Islet precursor cell (in vitro differentiated cells): ENCODE data around the gene PPIH.
A peak's percentile ranks its signal among the peaks of the same experiment; 100 is the strongest.
"Not testable (repeated sequence)": the region's sequence is repeated elsewhere in the genome, so short reads cannot be mapped to it uniquely, and the experiment has no call there.

Source experiments
- DNase-seq: peaks from one replicate; pipeline ENCODE4 v3.0.0-alpha.2; 2018

The PPIH gene

DNA sequence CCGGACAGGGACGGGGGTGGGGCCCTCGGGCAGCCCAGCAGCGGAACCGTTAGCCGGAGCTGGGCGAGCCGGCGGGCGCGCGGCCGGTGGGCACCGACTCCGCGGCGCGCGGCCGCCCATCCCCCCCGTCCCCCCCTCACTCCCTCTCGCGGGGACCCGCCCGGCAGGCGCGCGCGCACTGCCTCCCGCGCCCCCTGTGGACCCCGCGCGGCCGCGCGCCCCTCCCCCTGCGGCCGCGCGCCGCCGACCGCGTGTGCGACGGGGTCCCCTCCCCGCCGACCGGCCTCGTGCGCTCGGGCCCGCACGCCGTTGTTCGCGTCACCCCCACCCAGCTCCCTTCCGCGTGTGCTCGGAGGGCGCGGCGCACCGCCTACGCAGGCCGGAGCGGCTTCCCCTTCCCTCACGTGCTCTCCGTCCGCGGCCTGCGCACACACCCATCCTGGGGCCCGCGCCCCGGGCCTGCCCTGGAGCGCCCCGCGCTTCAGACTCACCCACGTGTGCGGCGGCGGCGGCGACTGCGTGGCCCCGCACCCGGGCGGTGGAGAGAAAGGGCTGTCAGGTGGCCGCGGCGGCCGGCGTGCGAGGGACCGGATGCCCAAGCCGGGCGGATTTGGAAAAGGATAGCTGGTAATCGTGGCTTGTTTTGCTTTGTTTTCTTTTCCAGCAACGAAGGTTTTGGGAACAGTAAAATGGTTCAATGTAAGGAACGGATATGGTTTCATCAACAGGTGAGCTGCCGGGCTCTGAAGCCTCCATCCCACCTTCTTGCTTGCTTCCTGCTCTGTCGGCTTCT, 24.7 kb downstream of the PPIH start:
- DNase-seq: peak; percentile 57

- no peak for DNase-seq
These were observed 25.9 kb downstream of the PPIH start for GRCh38 chr1:42684139-42684538.

- DNase-seq: no peak
These were observed 28.2 kb downstream of the PPIH start for GRCh38 chr1:42686418-42686817.

- no peak for DNase-seq
These were observed 31.7 kb downstream of the PPIH start for GRCh38 chr1:42689912-42690311.

GRCh38 chr1:42690477-42691156, 32.4 kb downstream of the PPIH start:
- DNase-seq: no peak

DNA sequence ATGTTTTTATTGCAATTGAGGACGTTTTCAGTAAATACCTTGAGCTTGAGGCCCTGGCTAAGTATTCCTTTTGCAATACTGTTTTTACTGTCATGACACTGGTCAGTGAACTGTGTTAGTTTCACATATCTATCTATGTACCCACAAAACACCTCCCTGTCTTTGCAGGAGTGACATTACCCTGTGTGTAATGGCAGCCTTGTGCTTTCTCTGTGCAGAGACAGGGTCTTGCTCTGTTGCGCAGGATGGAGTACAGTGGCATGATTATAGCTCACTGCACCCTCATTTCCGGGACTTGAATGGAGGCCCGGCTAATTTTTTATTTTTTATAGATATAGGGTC, 32.9 kb downstream of the PPIH start:
- DNase-seq: no peak

DNA sequence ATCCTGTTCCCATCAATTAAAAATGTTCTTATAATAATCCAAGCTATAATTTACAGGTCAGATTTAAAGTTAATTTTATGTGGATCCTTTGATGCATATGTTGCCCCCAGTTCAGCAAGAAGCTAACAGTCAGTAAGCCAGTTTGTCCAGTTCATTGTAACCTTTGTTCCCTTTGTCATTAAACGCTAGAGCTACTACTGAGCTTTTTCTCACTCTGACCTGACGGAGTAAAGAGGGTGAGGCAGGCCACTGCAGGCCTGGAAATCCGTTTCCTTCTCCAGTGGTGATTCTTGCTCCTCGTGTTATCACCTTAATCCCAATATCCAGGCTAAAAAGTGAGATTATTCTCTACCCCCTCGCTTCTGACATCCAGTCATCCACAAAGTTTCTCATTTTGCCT, 34.2 kb downstream of the PPIH start:
- DNase-seq: no peak

- DNase-seq: no peak
These were observed 34.7 kb downstream of the PPIH start for GRCh38 chr1:42692911-42693310.

DNA sequence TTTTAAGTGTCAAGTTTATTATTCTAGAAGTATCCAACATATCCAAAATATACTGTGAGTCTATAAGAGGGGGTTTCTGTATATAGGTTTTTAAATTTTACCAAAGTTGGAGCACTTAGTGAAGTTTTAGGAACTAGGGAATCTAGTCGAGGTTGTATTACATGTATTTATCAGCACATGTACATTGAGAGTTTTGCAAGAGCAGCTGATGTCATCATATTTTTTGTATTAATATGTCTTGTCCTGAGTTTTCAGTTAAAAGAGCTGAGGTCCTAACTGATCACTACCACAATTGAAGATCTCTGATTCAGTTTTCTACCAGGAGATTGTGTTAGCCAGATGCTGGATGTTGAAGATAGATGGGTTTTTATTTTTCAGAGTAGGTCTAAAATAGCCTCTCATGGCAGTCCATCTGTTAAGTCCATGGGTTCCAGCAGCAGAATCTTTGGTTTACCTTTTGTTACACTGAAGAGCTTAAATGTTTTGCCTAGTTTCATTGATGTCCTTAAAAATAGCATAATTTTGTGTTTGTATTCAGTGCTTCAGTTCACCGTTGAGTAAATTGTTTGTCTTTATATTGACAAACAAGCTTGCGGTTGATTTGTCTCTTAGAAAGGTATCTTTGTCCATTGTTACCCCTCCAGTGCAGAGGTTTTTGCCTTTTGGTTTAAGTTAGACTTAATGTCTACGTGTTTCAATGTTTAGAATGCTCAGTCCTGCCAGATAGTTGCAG, 40.0 kb downstream of the PPIH start:
- DNase-seq: no peak

DNA sequence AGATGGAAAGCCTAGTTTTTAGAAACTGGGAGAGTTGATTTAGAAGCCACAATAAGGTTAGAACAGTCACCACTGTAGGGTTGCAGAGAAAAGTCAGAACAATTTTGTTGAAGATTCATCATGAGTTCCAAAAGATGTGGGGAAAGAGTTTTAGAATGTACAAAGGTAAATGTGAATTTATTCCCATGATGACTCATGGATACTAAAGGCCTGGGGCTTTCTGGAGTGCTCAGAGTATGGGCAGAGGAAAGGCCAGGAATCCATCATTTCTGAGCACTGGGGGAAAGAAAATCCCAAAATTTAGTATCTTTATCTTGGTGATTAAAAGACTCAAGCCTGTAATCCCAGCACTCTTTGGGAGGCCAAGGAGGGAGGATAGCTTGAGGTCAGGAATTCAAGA, 41.8 kb downstream of the PPIH start:
- no peak for DNase-seq

DNA sequence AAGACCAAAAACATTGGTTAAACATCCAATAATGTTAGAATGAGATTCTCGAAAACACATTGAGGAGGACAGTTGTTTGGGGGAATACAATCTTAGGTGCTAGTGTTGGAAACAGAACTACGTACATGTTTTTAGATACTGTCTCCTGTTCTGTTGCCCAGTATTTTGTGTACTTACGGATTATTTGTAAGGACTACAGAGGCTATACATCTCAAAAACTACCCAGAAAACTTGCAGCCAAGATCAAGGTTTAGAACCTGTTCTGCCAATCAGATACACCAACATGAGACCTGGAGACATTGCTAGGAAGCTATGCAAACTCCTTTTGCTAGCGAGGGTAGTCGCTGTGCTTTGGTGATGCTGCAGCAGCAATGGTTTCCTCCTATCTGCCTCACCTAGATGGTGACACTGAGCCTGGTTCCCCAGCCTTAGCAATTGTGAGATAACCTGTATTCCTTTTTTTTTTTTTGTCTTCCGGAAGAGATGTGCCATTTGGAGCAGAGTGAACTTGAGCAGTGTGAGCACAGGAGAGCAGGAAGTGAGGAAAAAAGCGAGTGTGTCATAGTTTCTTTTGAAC, 45.8 kb downstream of the PPIH start:
- DNase-seq: no peak

DNA sequence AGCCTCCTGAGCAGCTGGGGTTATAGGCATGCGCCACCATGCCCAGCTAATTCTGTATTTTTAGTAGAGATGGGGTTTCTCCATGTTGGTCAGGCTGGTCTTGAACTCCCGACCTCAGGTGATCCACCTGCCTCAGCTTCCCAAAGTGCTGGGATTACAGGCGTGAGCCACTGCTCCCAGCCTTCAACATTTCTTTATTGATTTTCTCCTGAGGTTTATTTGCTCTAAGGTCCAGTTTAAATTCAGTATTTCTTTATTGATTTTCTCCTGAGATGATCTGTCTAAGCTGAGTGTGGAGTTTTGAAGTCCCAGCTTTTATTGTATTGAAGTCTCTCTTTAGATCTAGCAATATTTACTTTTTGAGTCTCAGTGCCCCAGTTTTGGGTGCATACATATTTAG, 54.6 kb downstream of the PPIH start:
- DNase-seq: not testable (repeated sequence)

DNA sequence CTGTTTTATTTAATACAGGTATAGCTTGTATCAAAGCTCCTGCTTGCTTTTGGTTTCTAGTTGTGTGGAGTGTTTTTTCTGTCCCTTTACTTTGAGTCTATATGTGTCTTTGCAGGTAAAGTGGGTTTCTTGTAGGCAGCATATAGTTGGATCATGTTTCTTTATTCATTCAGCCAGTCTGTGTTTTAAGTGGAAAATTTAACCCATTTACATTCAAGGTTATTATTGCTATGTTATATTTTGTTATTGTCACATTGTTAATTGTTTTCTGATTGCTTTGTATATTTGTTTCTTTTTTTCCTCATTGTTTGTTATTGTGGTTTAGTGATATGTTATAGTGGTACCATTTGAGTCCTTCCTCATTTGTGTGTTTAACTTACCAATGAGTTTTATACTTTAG, 55.1 kb downstream of the PPIH start:
- DNase-seq: no peak

GRCh38 chr1:42714441-42714840, 56.2 kb downstream of the PPIH start:
- not testable (repeated sequence) for DNase-seq

DNA sequence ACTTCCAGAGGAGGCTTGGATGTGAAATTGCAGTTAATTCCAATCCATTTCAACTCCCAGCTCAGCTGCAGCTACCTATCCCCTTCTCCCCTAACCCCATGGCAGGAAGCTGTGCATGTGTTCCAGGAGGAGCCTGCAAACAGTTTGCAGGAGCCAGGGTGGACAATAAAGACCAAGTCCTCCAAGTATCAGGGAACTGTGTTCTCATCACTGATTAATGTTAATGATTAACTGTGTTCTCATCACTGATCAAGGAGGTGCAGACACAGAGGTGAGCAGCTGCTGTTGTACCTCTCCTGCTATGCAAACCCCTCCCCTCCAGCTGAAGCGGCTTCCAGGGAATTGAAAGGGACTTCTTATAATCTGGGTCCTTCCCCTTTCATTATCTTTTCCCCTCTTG, 62.6 kb downstream of the PPIH start:
- DNase-seq: no peak

DNA sequence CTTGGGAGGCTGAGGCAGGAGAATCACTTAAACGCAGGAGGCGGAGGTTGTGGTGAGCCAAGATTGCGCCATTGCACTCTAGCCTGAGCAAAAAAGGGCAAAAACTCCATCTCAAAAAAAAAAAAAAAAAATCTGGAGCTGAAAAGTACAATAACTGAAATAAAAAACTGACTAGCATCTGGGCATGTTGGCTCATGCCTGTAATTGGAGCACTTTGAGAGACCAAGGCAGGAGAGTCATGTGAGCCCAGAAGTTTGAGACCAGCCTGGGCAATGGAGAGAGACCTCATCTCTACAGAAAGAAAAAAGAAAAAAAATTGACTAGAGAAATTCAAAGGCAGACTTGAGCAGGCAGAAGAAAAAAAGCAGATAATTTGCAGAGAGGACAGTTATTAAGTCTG, 63.7 kb downstream of the PPIH start:
- DNase-seq: no peak

GRCh38 chr1:42722403-42722802, 64.2 kb downstream of the PPIH start:
- DNase-seq: not testable (repeated sequence)

DNA sequence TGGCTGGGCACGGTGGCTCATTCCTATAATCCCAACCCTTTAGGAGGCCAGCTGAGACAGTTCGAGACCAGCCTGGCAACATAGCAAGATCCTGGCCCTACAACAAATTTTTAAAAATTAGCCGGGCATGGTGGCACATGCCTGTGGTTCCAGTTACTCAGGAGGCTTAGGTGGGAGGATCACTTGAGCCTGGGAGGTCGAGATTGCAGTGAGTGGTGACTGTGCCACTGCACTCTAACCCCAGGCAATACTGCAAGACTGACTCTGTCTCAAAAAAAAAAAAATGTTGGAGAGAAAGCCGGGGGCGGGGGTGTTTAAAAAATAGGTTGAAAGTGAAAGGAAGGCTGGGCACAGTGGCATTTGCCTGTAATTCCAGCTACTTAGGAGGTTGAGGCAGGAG, 65.3 kb downstream of the PPIH start:
- no peak for DNase-seq

DNA sequence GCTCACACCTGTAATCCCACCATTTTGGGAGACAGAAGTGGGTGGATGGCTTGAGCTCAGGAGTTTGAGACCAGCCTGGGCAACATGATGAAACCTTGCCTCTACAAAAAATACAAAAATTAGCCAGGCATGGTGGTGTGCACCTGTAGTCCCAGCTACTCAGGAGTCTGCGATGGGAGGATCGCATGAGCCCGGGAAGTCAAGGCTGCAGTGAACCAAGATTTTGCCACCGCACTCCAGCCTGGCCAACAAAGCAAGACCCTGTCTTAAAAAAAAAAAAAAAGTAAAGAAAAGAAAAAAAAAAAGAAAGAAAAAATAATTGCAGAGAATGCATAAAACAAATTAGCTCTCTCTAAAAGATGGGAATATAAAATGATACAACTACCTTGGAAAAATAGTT, 67.6 kb downstream of the PPIH start:
- DNase-seq: not testable (repeated sequence)
